ENCODE measurements around the gene LCE3D.

DNA sequence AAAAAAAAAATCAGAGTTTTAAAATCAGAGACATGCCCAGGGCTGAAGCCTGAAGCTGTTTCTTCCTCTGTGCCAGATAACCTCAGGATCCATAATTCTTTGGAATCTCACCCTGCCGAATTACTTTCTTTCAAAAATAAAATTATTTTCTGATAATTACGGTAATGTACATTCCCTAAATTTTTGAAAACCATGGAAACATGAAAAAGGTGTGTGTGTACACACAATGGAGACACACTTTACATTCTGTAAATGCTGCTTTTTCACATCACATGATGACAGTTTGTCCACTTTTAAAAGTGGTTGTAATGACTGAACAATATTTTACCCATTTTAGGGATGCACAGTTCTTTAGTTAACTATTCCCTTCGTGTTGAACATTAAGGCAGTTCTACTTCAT, 44.5 kb downstream of the LCE3D start:
- no peak for TF ChIP-seq ZNF366 (tag by site-specific recombination; conservative IDR thresholded peaks at IDR 0.05)
- no peak for TF ChIP-seq ZNF311 (tag by site-specific recombination; IDR thresholded peaks at IDR 0.05; ENCODE audit: borderline replicate concordance)
- no peak for TF ChIP-seq HOXA7 (CRISPR knock-in tag; IDR thresholded peaks at IDR 0.05; ENCODE audit: borderline replicate concordance)
- TF ChIP-seq GLI4 (tag by site-specific recombination; IDR thresholded peaks at IDR 0.05): no peak
- TF ChIP-seq, protein P1, sequence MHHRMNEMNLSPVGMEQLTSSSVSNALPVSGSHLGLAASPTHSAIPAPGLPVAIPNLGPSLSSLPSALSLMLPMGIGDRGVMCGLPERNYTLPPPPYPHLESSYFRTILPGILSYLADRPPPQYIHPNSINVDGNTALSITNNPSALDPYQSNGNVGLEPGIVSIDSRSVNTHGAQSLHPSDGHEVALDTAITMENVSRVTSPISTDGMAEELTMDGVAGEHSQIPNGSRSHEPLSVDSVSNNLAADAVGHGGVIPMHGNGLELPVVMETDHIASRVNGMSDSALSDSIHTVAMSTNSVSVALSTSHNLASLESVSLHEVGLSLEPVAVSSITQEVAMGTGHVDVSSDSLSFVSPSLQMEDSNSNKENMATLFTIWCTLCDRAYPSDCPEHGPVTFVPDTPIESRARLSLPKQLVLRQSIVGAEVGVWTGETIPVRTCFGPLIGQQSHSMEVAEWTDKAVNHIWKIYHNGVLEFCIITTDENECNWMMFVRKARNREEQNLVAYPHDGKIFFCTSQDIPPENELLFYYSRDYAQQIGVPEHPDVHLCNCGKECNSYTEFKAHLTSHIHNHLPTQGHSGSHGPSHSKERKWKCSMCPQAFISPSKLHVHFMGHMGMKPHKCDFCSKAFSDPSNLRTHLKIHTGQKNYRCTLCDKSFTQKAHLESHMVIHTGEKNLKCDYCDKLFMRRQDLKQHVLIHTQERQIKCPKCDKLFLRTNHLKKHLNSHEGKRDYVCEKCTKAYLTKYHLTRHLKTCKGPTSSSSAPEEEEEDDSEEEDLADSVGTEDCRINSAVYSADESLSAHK (tag by site-specific recombination; IDR thresholded peaks at IDR 0.05): no peak
- no peak for TF ChIP-seq ZNF302 (tag by site-specific recombination; IDR thresholded peaks at IDR 0.05; ENCODE audit: low read depth)
- TF ChIP-seq ZNF623 (tag by site-specific recombination; IDR thresholded peaks at IDR 0.05): no peak
- TF ChIP-seq, protein P2, sequence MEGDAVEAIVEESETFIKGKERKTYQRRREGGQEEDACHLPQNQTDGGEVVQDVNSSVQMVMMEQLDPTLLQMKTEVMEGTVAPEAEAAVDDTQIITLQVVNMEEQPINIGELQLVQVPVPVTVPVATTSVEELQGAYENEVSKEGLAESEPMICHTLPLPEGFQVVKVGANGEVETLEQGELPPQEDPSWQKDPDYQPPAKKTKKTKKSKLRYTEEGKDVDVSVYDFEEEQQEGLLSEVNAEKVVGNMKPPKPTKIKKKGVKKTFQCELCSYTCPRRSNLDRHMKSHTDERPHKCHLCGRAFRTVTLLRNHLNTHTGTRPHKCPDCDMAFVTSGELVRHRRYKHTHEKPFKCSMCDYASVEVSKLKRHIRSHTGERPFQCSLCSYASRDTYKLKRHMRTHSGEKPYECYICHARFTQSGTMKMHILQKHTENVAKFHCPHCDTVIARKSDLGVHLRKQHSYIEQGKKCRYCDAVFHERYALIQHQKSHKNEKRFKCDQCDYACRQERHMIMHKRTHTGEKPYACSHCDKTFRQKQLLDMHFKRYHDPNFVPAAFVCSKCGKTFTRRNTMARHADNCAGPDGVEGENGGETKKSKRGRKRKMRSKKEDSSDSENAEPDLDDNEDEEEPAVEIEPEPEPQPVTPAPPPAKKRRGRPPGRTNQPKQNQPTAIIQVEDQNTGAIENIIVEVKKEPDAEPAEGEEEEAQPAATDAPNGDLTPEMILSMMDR (tag by site-specific recombination; IDR thresholded peaks at IDR 0.05): no peak
- TF ChIP-seq, protein P3, sequence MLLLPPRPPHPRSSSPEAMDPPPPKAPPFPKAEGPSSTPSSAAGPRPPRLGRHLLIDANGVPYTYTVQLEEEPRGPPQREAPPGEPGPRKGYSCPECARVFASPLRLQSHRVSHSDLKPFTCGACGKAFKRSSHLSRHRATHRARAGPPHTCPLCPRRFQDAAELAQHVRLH (tag by site-specific recombination; IDR thresholded peaks at IDR 0.05): no peak
- TF ChIP-seq, protein P4, sequence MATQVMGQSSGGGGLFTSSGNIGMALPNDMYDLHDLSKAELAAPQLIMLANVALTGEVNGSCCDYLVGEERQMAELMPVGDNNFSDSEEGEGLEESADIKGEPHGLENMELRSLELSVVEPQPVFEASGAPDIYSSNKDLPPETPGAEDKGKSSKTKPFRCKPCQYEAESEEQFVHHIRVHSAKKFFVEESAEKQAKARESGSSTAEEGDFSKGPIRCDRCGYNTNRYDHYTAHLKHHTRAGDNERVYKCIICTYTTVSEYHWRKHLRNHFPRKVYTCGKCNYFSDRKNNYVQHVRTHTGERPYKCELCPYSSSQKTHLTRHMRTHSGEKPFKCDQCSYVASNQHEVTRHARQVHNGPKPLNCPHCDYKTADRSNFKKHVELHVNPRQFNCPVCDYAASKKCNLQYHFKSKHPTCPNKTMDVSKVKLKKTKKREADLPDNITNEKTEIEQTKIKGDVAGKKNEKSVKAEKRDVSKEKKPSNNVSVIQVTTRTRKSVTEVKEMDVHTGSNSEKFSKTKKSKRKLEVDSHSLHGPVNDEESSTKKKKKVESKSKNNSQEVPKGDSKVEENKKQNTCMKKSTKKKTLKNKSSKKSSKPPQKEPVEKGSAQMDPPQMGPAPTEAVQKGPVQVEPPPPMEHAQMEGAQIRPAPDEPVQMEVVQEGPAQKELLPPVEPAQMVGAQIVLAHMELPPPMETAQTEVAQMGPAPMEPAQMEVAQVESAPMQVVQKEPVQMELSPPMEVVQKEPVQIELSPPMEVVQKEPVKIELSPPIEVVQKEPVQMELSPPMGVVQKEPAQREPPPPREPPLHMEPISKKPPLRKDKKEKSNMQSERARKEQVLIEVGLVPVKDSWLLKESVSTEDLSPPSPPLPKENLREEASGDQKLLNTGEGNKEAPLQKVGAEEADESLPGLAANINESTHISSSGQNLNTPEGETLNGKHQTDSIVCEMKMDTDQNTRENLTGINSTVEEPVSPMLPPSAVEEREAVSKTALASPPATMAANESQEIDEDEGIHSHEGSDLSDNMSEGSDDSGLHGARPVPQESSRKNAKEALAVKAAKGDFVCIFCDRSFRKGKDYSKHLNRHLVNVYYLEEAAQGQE (tag by site-specific recombination; IDR thresholded peaks at IDR 0.05): no peak

All from HEK293 (cell line).